Activated naive CD4-positive, alpha-beta T cell treated with anti-CD3 and anti-CD28 coated beads, Interleukin-2, amount 50 U/mL, for 72 hours (primary cell): Measurements from ENCODE around the gene ABHD12. TPM values are rescaled to one million over a fixed set of nuclear protein-coding genes. Genes with fewer than 3 reads are reported as not detected.
"Not testable (repeated sequence)": the region's sequence is repeated elsewhere in the genome, so short reads cannot be mapped to it uniquely, and the experiment has no call there.

Experiments used
- ATAC-seq, 2 donors: fragments of 150-1000 bp; cut with Tn5 transposase; 2 replicates each; pipeline ENCODE4 v1.10.0; 2021; ENCODE audit warnings: mild to moderate bottlenecking in 2 of 2, moderate library complexity in 2 of 2
- DNase-seq, 2 donors: peaks; one replicate each; pipeline ENCODE4 v3.0.0; 2021 to 2022; ENCODE audit warnings: low spot score in 2 of 2
- H3K27ac Mint-ChIP-seq, 2 donors: one replicate each; pipeline ENCODE4 v1.8.0; 2022; ENCODE audit warnings: mild to moderate bottlenecking in 2 of 2, mixed read lengths in 2 of 2
- H3K36me3 Mint-ChIP-seq, 2 donors: one replicate each; pipeline ENCODE4 v1.8.0; 2022; ENCODE audit warnings: mixed read lengths in 2 of 2
- H3K9me3 Mint-ChIP-seq, 2 donors: one replicate each; pipeline ENCODE4 v1.8.0; 2022; ENCODE audit warnings: mixed read lengths in 2 of 2
- total RNA-seq, 2 donors: library from RNA; stranded (reverse); gene quantifications; one replicate each; pipeline ENCODE4 v1.2.3, GENCODE V29; 2022

The ABHD12 gene
- total RNA-seq, 2 donors from 2014 or later = 13.8 to 20.2 TPM

- no peaks in the 10 kb centered on the region for H3K9me3 Mint-ChIP-seq
- DNase-seq (no peak), ATAC-seq (no peak)
- no peaks in the 10 kb centered on the region for H3K36me3 Mint-ChIP-seq
- peak overlapping the region in 1 of 2 donors; percentile 65 for H3K27ac Mint-ChIP-seq
Measured at GRCh38 chr20:25320035-25320800, 70.4 kb downstream of the ABHD12 start.

DNA sequence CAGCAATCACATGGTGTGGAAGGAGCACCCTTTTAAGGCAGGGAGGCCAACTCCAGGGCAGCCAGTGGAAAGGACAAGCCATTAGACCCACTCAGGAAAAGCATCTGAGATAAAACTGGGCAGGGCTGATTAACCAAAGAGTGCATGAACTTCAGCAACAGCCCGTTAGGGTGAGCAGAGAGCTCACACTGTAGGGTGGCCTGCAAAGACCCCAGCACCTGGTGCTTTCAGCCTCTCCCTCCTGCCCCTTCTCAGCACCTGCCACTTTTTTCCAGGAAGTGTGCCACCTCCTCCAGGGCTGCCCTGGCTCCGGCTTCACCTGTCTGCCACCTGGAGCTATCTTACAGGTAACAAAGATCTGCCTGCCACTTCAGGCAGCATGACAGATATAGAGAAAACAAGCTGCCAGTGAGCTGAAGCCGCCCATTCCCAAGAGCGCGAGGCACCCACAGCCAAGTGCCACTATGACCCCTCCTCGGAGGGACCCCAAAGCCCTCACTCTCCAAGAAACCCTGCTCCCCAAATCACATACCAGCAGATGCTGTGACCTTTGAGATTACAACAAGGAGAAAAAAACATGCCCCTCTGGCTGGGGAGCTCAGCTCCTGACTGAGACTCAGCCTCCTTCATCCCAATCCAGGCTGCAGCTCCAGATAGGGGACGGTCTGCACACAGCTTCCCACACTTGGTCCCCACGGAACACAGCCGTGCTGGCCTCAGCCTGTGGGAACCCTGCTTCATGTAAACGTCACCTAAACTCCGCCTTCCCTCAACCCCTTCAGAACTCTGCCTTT lies 71.2 kb downstream of the ABHD12 start:
- no peaks in the 10 kb centered on the region for H3K9me3 Mint-ChIP-seq
- H3K27ac Mint-ChIP-seq = peak overlapping the region in 1 of 2 donors; percentile 65
- H3K36me3 Mint-ChIP-seq = no peaks in the 10 kb centered on the region
- DNase-seq (no peak), ATAC-seq (no peak)

DNA sequence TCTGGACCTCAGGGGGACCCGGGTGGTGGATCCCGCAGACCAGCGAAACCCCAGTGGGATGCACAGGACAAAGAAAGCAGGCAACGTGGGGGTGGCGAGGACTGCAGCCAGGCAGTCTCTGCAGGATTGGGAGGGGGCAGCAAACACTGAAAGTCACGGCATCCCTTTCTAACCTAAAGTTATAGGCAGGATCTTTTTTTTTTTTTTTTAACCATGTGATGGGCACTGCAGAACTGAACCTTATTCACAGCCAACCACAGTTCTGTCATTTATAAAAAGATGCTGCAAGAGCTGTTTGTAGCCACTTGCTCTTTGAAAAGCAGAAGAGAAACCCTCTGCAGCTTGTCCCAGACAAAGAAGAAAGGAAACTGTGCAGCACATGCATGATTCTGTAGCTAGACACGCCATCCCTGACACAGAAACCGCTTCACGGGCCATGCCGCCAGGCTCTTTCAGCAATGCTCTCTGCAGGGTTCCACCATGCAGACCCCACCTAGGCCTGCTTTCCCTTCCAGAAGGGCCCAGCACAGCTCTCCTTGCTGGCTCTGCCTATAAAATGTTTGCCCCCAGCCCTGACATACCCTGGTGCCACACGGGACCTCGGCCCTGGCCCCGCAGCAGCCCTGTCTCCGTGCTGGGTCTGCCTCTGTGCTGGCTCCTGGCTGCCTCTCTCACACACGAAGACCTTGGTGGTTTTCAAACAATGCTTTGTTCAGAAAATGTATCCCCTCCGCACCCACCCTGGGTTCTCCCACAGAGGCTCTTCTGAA lies 72.0 kb downstream of the ABHD12 start:
- ATAC-seq (no peak), DNase-seq (no peak)
- Mint-ChIP-seq H3K36me3 (no peaks in the 10 kb centered on the region), H3K27ac (no peak overlapping the region), H3K9me3 (no peaks in the 10 kb centered on the region)

- no peak for ATAC-seq
- H3K36me3 Mint-ChIP-seq = no peaks in the 10 kb centered on the region
Measured at GRCh38 chr20:25317351-25318075, 73.1 kb downstream of the ABHD12 start.

DNA sequence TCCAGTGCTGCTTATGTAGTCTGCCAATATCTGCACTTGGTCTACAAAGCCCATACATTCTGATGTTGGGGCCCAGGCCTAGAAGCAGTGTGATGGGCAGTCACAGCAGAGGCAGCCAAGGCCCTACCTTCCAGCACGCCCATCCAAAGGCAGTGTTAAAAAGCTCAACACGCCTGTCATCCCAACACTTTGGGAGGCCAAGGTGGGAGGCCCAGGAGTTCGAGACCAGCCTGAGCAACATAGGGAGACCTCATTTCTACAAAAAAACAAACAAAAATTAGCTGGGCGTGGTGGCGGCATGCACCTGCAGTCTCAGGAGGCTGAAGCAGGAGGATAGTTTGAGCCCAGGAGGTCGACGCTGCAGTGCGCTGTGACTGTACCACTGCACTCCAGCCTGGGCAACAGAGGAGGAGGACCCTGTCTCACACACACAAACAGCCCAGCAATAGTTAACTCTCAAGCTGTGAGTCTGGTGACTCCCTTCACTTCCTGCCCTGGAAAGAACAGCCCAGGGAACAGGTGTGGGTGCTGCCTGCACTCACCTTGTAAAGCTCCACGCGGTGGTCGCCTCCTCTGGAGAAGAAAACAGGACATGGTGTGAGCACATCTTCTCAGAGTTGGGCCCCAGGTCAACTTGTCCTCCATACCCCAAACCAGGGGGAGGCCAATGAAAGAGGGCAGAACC lies 74.0 kb downstream of the ABHD12 start:
- Mint-ChIP-seq H3K27ac (peak overlapping the region in 1 of 2 donors; percentile 44), H3K36me3 (no peaks in the 10 kb centered on the region), H3K9me3 (no peaks in the 10 kb centered on the region)
- DNase-seq (no peak), ATAC-seq (no peak)

More at GRCh38 chr20:25317351-25318075, 73.1 kb downstream of the ABHD12 start:
- DNase-seq = no peak
- peak overlapping the region in 1 of 2 donors; percentile 65 for H3K27ac Mint-ChIP-seq
- H3K9me3 Mint-ChIP-seq = no peaks in the 10 kb centered on the region

GRCh38 chr20:25315418-25316210 lies 75.0 kb downstream of the ABHD12 start:
- peak overlapping the region; percentile 48 to 77 for H3K27ac Mint-ChIP-seq
- no peak for DNase-seq
- no peaks in the 10 kb centered on the region for H3K36me3 Mint-ChIP-seq
- H3K9me3 Mint-ChIP-seq = no peaks in the 10 kb centered on the region
- no peak for ATAC-seq

DNA sequence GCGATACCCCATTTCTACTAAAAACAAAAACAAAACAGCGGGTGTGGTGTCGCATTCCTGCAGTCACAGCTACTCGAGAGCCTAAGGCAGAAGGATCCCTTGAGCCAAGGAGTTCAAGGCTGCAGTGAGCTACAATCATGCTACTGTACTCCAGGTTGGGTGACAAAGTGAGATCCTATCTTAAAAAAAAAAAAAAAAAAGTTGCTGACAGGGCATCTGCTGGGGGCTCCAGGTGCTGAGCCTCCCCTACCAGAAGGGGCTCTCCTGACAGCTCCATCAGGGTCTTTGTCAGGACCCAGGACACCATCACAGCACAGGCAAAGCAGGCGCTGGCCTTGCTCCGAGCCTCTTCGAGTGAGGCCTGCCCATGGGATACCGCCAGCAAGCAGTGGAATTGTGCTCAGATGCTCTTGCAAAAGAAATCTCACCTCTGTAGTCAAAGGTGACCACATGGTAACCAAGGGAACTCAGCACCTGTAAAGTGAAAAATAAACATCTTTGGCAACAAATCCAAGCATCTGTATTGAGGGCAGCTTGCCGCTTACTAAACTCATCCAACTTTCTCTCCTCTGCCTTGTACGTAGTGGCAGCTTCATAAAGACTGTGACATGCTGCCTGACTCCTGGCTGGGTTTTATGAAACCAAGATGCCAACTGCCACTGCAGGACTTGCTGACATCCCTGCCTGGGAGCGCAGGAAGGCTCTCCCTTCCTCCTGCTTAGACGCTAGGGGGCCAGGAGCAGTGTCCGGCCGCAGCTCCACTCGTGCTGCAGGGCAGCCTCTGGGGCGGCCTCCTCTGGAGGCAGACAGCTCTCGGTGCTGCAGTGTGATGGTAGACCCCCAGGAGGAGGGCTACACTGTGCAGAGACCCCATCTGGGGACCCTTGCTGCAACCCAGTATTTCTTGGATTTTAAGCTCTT lies 75.9 kb downstream of the ABHD12 start:
- no peaks in the 10 kb centered on the region for H3K9me3 Mint-ChIP-seq
- no peak for DNase-seq
- H3K36me3 Mint-ChIP-seq = no peaks in the 10 kb centered on the region
- H3K27ac Mint-ChIP-seq = peak overlapping the region; percentile 48 to 69
- ATAC-seq = no peak

DNA sequence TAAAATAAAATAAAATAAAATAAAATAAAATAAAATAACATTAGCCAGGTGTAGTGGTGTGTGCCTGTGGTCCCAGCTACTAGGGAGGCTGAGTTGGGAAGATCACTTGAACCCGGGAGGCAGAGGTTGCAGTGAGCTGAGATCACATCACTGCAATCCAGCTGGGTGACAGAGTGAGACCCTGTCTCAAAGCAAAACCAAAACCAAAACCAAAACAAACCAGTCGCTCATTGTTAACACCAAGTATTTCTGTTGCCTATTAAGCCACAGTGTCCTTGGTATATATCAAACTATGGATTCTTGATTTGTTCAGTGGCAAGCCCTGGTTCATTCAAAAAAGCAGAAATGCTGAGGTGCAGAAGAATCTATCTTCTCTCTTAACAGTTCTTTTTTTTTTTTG lies 77.0 kb downstream of the ABHD12 start:
- no peaks in the 10 kb centered on the region for H3K9me3 Mint-ChIP-seq
- no peak overlapping the region for H3K27ac Mint-ChIP-seq
- no peak for DNase-seq
- no peaks in the 10 kb centered on the region for H3K36me3 Mint-ChIP-seq
- ATAC-seq = no peak

DNA sequence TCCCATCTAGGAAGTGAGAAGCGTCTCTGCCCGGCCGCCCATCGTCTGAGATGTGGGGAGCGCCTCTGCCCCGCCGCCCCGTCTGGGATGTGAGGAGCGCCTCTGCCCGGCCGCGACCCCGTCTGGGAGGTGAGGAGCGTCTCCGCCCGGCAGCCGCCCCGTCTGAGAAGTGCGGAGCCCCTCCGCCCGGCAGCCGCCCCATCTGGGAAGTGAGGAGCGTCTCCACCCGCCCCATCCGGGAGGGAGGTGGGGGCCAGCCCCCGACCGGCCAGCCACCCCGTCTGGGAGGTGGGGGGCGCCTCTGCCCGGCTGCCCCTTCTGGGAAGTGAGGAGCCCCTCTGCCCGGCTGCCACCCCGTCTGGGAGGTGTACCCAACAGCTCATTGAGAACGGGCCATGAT lies 77.9 kb downstream of the ABHD12 start:
- not testable (repeated sequence) for ATAC-seq, H3K36me3 Mint-ChIP-seq, H3K9me3 Mint-ChIP-seq
- DNase-seq = peak in 1 of 2 donors; percentile 52
- H3K27ac Mint-ChIP-seq = peak overlapping the region in 1 of 2 donors; percentile 57

GRCh38 chr20:25310921-25311728 lies 79.5 kb downstream of the ABHD12 start:
- H3K27ac Mint-ChIP-seq = peak overlapping the region; percentile 90 to 95
- ATAC-seq (no peak), DNase-seq (peak in 1 of 2 donors; percentile 55)
- no peaks in the 10 kb centered on the region for H3K36me3 Mint-ChIP-seq
- no peaks in the 10 kb centered on the region for H3K9me3 Mint-ChIP-seq

GRCh38 chr20:25310268-25310920 lies 80.2 kb downstream of the ABHD12 start:
- H3K9me3 Mint-ChIP-seq = no peaks in the 10 kb centered on the region
- ATAC-seq (peak; percentile 92 to 93), DNase-seq (peak in 1 of 2 donors; percentile 54)
- H3K36me3 Mint-ChIP-seq = no peaks in the 10 kb centered on the region
- H3K27ac Mint-ChIP-seq = peak overlapping the region; percentile 90 to 95

GRCh38 chr20:25309395-25310267 lies 81.0 kb downstream of the ABHD12 start:
- no peak for DNase-seq
- H3K9me3 Mint-ChIP-seq = no peaks in the 10 kb centered on the region
- ATAC-seq = peak in 1 of 2 donors; percentile 19
- no peaks in the 10 kb centered on the region for H3K36me3 Mint-ChIP-seq
- peak overlapping the region; percentile 90 to 95 for H3K27ac Mint-ChIP-seq
